NB4 (cell line): ENCODE results near the gene NT5E.

Source experiments
- DNase-seq: peaks from one replicate; pipeline ENCODE4 v3.0.0; 2010; ENCODE audit warnings: low read depth
- H3K4me3 ChIP-seq: one replicate; pipeline ENCODE4 v1.5.1; 2011; ENCODE audit warnings: mild to moderate bottlenecking, low read depth, low read length, moderate library complexity
- CTCF ChIP-seq: IDR thresholded peaks from one replicate; pipeline ENCODE4 v1.5.1; 2012; ENCODE audit warnings: low read depth, low read length
- MAX ChIP-seq: IDR thresholded peaks from 2 replicates; pipeline ENCODE4 v1.6.1; 2011; ENCODE audit warnings: low read depth, low read length
- MYC ChIP-seq: IDR thresholded peaks from 2 replicates; pipeline ENCODE4 v1.6.1; 2011; ENCODE audit warnings: low read depth, low read length
- POLR2A ChIP-seq: IDR thresholded peaks from 2 replicates; pipeline ENCODE4 v1.6.1; 2011; ENCODE audit warnings: mild to moderate bottlenecking; ENCODE audit not compliant: insufficient read length; ENCODE audit errors: extremely low read depth

The NT5E gene

GRCh38 chr6:85460154-85460920 lies 10.5 kb downstream of the NT5E start:
- TF ChIP-seq CTCF (no peak), MAX (peak; percentile 67)
- no peak for DNase-seq

DNA sequence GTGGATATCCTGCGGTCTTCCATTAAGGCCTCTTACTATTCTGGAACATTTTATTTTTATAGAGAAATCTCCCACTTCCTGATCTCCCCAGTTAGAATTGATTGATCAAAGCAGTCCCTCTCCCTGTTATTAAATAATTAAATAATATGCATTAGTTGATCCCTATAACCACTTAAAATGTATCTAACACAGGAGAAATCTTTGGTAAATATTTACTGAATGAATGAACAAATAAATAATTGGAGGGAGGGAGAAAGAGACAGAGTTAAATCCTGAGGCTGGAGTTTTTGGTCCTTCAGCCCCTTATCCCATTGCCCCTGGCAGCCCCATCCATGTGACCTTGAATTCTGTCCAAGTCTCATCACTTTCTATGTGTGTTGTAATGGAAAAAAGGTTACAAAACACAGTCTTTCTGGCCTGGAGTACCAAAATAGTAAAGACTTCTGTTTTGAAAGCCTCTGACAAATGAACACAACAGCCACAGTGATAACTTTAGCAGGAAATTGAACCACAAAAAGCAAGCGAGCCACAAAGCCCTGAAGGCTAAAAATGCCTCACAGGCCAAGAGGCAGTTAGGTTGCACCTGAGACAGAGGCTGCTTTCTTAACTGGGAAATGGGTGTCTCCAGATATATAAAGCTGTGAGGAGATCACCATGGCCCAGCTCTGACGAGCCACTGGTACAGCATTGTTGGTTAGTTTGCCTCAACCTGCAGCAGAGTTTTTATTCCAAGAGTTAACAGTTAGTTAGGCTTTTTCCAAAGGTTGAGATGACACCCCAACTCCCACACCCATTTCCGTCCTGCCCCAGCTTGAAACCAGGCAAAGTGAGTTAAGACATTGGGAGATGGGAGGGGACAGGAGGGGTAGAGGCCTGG lies 11.3 kb downstream of the NT5E start:
- TF ChIP-seq MYC (peak; percentile 33; the same call in 1 of the 2 replicates), POLR2A (no peak), MAX (no peak), CTCF (no peak)
- H3K4me3 ChIP-seq, result no peak overlapping the region
- peak; percentile 80 for DNase-seq

More at GRCh38 chr6:85460154-85460920, 10.5 kb downstream of the NT5E start:
- H3K4me3 ChIP-seq, result no peak overlapping the region

DNA sequence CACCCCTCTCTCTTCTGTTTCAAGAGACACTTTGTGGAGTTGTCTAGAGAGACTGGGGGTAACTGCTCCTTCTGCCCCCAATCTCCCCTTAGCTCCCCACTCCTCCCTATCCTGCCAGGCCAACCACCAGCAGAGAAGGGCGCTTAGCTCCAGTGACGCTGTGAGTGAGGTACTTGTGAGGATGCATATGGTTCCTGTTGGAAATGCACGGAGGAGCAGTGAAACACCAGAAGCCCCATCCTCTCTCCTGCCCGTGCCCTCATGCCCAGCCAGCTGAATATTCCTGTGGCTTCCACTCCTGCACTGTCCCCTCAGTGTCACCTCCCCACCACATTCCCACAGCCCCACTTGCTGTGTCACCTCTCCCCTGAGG lies 11.9 kb downstream of the NT5E start:
- DNase-seq, result no peak
- H3K4me3 ChIP-seq, result no peak overlapping the region
- TF ChIP-seq POLR2A (no peak), MAX (no peak), MYC (no peak), CTCF (no peak)

DNA sequence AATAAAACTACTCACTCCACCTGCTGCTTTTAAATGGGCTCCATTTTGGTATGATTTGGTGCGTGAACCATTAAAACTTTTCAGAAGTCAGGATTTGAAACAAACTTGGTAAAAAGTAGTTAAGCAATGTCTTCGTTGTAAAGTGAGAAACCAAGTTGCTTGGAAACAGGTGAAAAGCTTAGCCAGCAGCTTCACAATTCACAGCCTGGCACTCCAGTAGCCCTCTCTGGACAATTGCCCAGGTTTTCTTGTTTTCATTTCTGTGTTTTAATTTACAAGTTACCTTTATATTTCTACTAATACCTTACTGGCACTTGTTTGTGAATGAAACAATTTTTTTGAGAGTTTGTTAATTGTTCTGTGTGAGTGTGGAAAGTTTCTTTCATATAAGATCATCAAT lies 12.8 kb downstream of the NT5E start:
- TF ChIP-seq POLR2A (no peak), MAX (no peak), CTCF (no peak), MYC (no peak)
- DNase-seq, result no peak
- H3K4me3 ChIP-seq, result no peak overlapping the region

- no peak for DNase-seq
- no peak for TF ChIP-seq POLR2A
- no peak for TF ChIP-seq MYC
- TF ChIP-seq MAX, result no peak
- TF ChIP-seq CTCF, result no peak
- no peak overlapping the region for H3K4me3 ChIP-seq
Observed at GRCh38 chr6:85463621-85464259, 13.9 kb downstream of the NT5E start.
